HepG2 (cell line): ENCODE measurements around the gene SYTL5. TPM values are rescaled to one million over a fixed set of nuclear protein-coding genes. Genes with fewer than 3 reads are reported as not detected.
A peak's percentile ranks its signal among the peaks of the same experiment; 100 is the strongest.

Experiments used
- ATAC-seq: fragments of 200-7000 bp; cut with Tn5 transposase; 3 replicates; pipeline ENCODE4 v1.9.1; 2020; ENCODE audit warnings: mild to moderate bottlenecking, moderate library complexity
- BruUV-seq: library from RNA; stranded (reverse); fragments of 400-500 nt; replicated peaks from 2 replicates; lab custom pipeline; 2021; lab: Mats Ljungman, UMichigan
- CTCF ChIA-PET: fragments of 300-600 bp; formaldehyde crosslinking; extraction: SDS; loops from one replicate; lab custom pipeline; 2021; ENCODE audit warnings: low total read pairs, inconsistent platforms, low intra/inter-chr PET ratio; lab: Yijun Ruan, JAX
- POLR2A ChIA-PET: fragments of 350-600 bp; sonication (Branson Sonifier 250); formaldehyde crosslinking; loops from one replicate; lab custom pipeline; 2020; ENCODE audit warnings: antibody characterized with exemption, inconsistent platforms; lab: Yijun Ruan, JAX
- DNase-seq: peaks from one replicate; pipeline ENCODE4 v3.0.0-alpha.2; 2015; ENCODE audit warnings: low spot score
- FAIRE-seq: peaks from 3 replicates; lab custom pipeline; 2011; peaks lifted over from hg19 to GRCh38; lab: Jason Lieb, UNC
- H2AFZ ChIP-seq: one replicate; pipeline ENCODE4 v1.6.1; 2011; ENCODE audit warnings: low read length, inconsistent platforms
- H3K27ac ChIP-seq: fragments of 300-600 bp; 3 replicates; pipeline ENCODE4 v1.8.0; 2011; ENCODE audit warnings: mixed run types, mild to moderate bottlenecking, mixed read lengths, low read length, inconsistent platforms; ENCODE audit not compliant: insufficient read depth; ENCODE audit errors: extremely low read length
- H3K27me3 ChIP-seq, 2 experiments: fragments of 200-600 bp in 1 of 2; 2 replicates in 1 of 2; 3 replicates in 1 of 2; pipeline versions ENCODE4 v1.6.0 to v1.8.0; 2011; ENCODE audit warnings: low read length in 2 of 2, mild to moderate bottlenecking in 2 of 2, moderate library complexity in 2 of 2, inconsistent platforms in 1 of 2; ENCODE audit not compliant: insufficient read depth in 2 of 2, control insufficient read depth in 1 of 2
- H3K36me3 ChIP-seq, 2 experiments: fragments of 200-600 bp in 1 of 2; replicated peaks in 1 of 2; 2 replicates in 1 of 2; 3 replicates in 1 of 2; pipeline versions ENCODE4 v1.5.1 to v1.8.0; 2011; ENCODE audit warnings: low read length in 2 of 2, inconsistent platforms in 1 of 2; ENCODE audit not compliant: insufficient read depth in 2 of 2, control insufficient read depth in 1 of 2
- H3K4me1 ChIP-seq: 2 replicates; pipeline ENCODE4 v1.5.1; 2012; ENCODE audit warnings: low read length, inconsistent platforms; ENCODE audit not compliant: insufficient read depth
- H3K4me2 ChIP-seq: 2 replicates; pipeline ENCODE4 v1.6.0; 2011; ENCODE audit warnings: low read depth, low read length, inconsistent platforms
- H3K4me3 ChIP-seq, 3 experiments: fragments of 200-600 bp in 1 of 3; sonication (generic), shearing (Covaris generic) in 1 of 3; replicated peaks in 1 of 3; 2 replicates each; pipeline ENCODE4 v1.5.1; 2011 to 2016; ENCODE audit warnings: low read length in 3 of 3, inconsistent platforms in 2 of 3, low read depth in 2 of 3, mild to moderate bottlenecking in 2 of 3, control low read depth in 1 of 3, mixed read lengths in 1 of 3; ENCODE audit not compliant: insufficient read depth in 1 of 3
- H3K79me2 ChIP-seq: one replicate; pipeline ENCODE4 v1.6.1; 2011; ENCODE audit warnings: low read length, inconsistent platforms; ENCODE audit not compliant: insufficient read depth
- H3K9ac ChIP-seq: 2 replicates; pipeline ENCODE4 v1.6.0; 2011; ENCODE audit warnings: mild to moderate bottlenecking, low read depth, low read length, inconsistent platforms; ENCODE audit not compliant: insufficient read depth
- H3K9me3 ChIP-seq: 2 replicates; pipeline ENCODE4 v1.5.1; 2012; ENCODE audit warnings: mild to moderate bottlenecking, low read length
- H4K20me1 ChIP-seq: 2 replicates; pipeline ENCODE4 v1.6.0; 2011; ENCODE audit warnings: inconsistent platforms, mild to moderate bottlenecking, low read length, moderate library complexity; ENCODE audit not compliant: insufficient read depth
- FOSL2 ChIP-seq: sonication (generic); formaldehyde crosslinking; IDR thresholded peaks from 2 replicates; pipeline ENCODE4 v1.4.0; 2020; ENCODE audit warnings: missing genetic modification reagents
- MEIS1 ChIP-seq: sonication (generic); formaldehyde crosslinking; IDR thresholded peaks from 2 replicates; pipeline ENCODE4 v1.9.0; 2021; ENCODE audit warnings: mild to moderate bottlenecking, missing genetic modification reagents, moderate library complexity, borderline replicate concordance
- ZMYM2 ChIP-seq: sonication (generic); formaldehyde crosslinking; IDR thresholded peaks from 2 replicates; pipeline ENCODE4 v1.8.0; 2022; ENCODE audit warnings: mild to moderate bottlenecking, missing genetic modification reagents
- WGBS: methylation state at CpG from one replicate; pipeline ENCODE4 v1.1.6; 2017; ENCODE audit warnings: low lambda C conversion rate; 5-methylcytosine and 5-hydroxymethylcytosine counted together
- in situ Hi-C: cut with HindIII; loops from 2 replicates; pipeline ENCODE4 v1.10.0; 2017; ENCODE audit warnings: low pct_unique_long_range_greater_than_20kb; ENCODE audit not compliant: extremely low pct_ligation_motif_present
- intact Hi-C: fragments of 100-400 bp; cut with micrococcal nuclease; formaldehyde crosslinking; loops from one replicate; pipeline ENCODE4 v1.10.0; 2022; ENCODE audit not compliant: unreplicated experiment
- polyA plus RNA-seq, 8 experiments: library from polyadenylated mRNA; depleted of rRNA in 3 of 8; stranded (reverse) in 7 of 8; unstranded in 1 of 8; fragments of >200 nt; fragmentation: Illumina TruSeq in 4 of 8; extraction: Trizol in 4 of 8; gene quantifications; 2 replicates each; pipeline versions ENCODE4 v1.2.1 to v1.2.3, GENCODE V29; 2011 to 2016; ENCODE audit warnings: low read depth in 4 of 8, missing spikeins in 1 of 8, mixed read lengths in 1 of 8; ENCODE audit not compliant: insufficient read depth in 1 of 8
- total RNA-seq, 5 experiments: library from RNA; depleted of rRNA; stranded (reverse); fragments of >200 nt; fragmentation: Illumina TruSeq; extraction: Trizol; gene quantifications; 2 replicates each; pipeline ENCODE4 v1.2.3, GENCODE V29; 2016; ENCODE audit warnings: low read depth in 1 of 5

SYTL5 gene
- total and polyA plus RNA-seq, 2 of the 13 experiments (the other 11 are each of a cell fraction or from before 2014, with no cell fraction given), result not detected

GRCh38 chrX:38061335-38061734 is 55.0 kb downstream of the SYTL5 start:
- intact Hi-C loops, result no loop called here
- H3K27me3 ChIP-seq, result no peaks in the 10 kb centered on the region
- no peak overlapping the region for H3K4me3 ChIP-seq
- H3K4me2 ChIP-seq, result no peak overlapping the region
- in situ Hi-C loops, result no loop called here
- no peaks in the 10 kb centered on the region for H3K79me2 ChIP-seq
- TF ChIP-seq MEIS1 (CRISPR knock-in tag), result no peak
- TF ChIP-seq FOSL2 (CRISPR knock-in tag), result peak; percentile 13; the same call in 1 of the 2 replicates
- ChIA-PET CTCF (no interaction called here), POLR2A (no interaction called here)
- no peak overlapping the region for H3K27ac ChIP-seq
- H4K20me1 ChIP-seq, result no peaks in the 10 kb centered on the region
- no peak overlapping the region for H3K9ac ChIP-seq
- no peak for ATAC-seq
- no peaks in the 10 kb centered on the region for H3K9me3 ChIP-seq
- peak; percentile 14 for DNase-seq
- H3K36me3 ChIP-seq, result no peaks in the 10 kb centered on the region
- no TSS peak for BruUV-seq
- WGBS, result 6% methylated on average over 2 of the region's 2 CpGs
- H3K4me1 ChIP-seq, result no peaks in the 10 kb centered on the region
- H2AFZ ChIP-seq, result no peak overlapping the region
- FAIRE-seq, result no peak

- WGBS, result 5% methylated on average over 2 of the region's 2 CpGs
- H3K27ac ChIP-seq, result no peak overlapping the region
- CTCF ChIA-PET, result no interaction called here
- no peak overlapping the region for H3K4me3 ChIP-seq
- no peaks in the 10 kb centered on the region for H3K27me3 ChIP-seq
- no peak for DNase-seq
- POLR2A ChIA-PET, result no interaction called here
- no peaks in the 10 kb centered on the region for H3K36me3 ChIP-seq
- H3K9me3 ChIP-seq, result no peaks in the 10 kb centered on the region
- intact Hi-C loops, result no loop called here
- in situ Hi-C loops, result no loop called here
- no peak overlapping the region for H3K9ac ChIP-seq
- H4K20me1 ChIP-seq, result no peaks in the 10 kb centered on the region
- FAIRE-seq, result no peak
- no TSS peak for BruUV-seq
- H3K79me2 ChIP-seq, result no peaks in the 10 kb centered on the region
- no peak for ATAC-seq
- no peak for TF ChIP-seq ZMYM2 (CRISPR knock-in tag)
- H3K4me1 ChIP-seq, result no peaks in the 10 kb centered on the region
- no peak overlapping the region for H2AFZ ChIP-seq
- no peak overlapping the region for H3K4me2 ChIP-seq
Observed at GRCh38 chrX:38066934-38067333, 60.6 kb downstream of the SYTL5 start.
